Cardiac fibroblast (primary cell): ENCODE measurements around the gene CCDC74B.
A peak's percentile ranks its signal among the peaks of the same experiment; 100 is the strongest.
"Not testable (repeated sequence)": the region's sequence is repeated elsewhere in the genome, so short reads cannot be mapped to it uniquely, and the experiment has no call there.

Experiments used
- DNase-seq, 2 donors: peaks; one replicate each; pipeline versions ENCODE4 v3.0.0 to v3.0.0-alpha.2; 2010; ENCODE audit warnings: low read depth in 2 of 2
- H3K4me3 ChIP-seq, 2 donors: replicated peaks in 1 of 2; 1 replicate in 1 of 2; 2 replicates in 1 of 2; pipeline ENCODE4 v1.5.1; 2011; ENCODE audit warnings: low read depth in 2 of 2, low read length in 2 of 2, mild to moderate bottlenecking in 2 of 2, moderate library complexity in 1 of 2
- TF ChIP-seq, protein P1 (sequence below): IDR thresholded peaks from one replicate; pipeline ENCODE4 v1.5.1; 2011; ENCODE audit warnings: low read depth, mild to moderate bottlenecking, low read length, inconsistent platforms

The CCDC74B gene

DNA sequence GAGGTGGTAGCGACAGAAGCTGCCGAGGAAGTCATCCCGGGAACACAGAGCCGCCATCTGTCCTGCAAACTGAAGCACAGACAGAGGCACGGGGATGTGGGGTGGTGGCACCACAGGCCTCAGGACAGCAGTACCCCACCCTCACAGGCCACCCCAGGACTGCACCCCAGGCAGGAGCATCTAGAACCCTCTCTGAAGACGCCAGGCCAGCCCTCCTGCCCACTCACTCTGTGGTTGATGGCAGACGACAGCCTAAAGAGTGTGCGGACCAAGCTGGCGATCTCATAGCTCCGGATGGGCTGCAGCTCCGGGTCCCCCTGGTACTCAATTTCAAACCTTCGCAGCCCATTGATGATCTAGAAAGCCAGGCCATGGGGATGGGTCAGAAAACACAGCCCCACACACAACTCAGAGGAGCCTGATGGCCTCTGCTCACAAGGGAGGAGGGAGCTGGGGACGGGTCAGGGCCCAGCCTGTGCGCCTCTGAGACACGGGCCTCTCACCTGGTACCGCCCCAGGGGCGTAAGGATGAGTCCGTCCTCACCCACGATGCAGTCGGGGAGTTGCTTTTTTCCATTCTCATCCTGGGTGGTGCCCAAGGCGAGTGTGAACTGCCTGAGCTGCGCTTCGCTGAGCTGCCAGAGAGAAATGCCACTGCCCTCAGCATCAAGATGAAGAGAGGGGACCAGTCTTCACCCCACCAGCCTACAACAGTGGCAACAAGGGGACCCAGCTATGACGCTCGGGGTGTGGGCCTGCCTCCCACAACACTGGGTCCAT is 8.1 kb upstream of the CCDC74B start:
- H3K4me3 ChIP-seq: no peak overlapping the region
- DNase-seq: no peak
- TF ChIP-seq, protein P1, sequence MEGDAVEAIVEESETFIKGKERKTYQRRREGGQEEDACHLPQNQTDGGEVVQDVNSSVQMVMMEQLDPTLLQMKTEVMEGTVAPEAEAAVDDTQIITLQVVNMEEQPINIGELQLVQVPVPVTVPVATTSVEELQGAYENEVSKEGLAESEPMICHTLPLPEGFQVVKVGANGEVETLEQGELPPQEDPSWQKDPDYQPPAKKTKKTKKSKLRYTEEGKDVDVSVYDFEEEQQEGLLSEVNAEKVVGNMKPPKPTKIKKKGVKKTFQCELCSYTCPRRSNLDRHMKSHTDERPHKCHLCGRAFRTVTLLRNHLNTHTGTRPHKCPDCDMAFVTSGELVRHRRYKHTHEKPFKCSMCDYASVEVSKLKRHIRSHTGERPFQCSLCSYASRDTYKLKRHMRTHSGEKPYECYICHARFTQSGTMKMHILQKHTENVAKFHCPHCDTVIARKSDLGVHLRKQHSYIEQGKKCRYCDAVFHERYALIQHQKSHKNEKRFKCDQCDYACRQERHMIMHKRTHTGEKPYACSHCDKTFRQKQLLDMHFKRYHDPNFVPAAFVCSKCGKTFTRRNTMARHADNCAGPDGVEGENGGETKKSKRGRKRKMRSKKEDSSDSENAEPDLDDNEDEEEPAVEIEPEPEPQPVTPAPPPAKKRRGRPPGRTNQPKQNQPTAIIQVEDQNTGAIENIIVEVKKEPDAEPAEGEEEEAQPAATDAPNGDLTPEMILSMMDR: no peak

DNA sequence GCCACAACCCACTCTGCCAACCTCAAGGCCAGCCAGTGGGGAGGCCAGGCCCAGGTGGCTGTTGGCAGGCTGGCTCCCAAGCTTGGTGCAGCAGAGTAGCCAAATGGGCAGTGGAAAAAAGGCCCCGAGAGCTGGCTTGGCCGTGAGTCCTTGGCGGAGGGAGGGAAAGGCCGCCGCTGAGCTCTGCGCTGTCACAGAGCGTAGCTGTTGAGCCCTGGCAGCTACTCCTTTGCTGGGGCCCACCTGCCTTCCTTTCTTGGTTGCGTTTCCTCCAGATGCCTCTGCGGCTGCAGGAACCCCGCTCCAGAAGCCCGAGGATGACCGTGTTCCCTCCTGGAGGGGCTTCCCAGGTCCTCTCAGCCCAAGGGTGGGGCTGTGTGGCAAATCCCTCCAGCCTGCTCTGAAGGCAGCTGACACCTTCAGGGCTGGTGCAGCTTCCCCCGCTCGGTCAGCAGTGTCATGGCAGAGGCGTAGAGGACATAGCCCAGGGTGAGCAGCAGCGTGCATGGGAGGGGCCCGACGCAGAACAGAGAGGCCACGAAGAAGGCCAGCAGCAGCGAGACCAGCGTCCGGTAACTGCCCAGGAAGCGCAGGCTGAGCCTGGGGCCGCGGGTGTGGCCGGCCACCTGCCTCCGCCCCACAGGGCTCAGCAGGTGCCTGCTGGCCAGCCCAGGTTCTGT is 7.4 kb upstream of the CCDC74B start:
- DNase-seq, H3K4me3 ChIP-seq: not testable (repeated sequence)

DNA sequence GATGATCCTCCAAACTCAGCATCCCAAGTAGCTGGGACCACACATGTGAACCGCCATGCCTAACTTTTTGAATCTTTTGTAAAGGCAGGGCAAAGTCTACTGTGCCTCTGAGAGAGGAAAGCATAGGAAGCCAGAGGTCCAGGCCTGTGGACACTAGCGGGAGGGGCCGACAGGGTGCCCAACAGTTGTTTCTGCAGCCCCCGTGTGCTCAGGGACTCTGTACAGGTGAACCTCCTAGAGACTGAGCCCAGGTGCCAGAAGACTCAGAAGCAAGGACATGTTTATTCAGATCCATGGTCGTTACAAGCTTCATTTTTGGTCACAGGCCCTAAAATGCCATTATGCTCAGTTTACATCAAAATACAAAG is 6.2 kb upstream of the CCDC74B start:
- DNase-seq, H3K4me3 ChIP-seq: not testable (repeated sequence)

DNA sequence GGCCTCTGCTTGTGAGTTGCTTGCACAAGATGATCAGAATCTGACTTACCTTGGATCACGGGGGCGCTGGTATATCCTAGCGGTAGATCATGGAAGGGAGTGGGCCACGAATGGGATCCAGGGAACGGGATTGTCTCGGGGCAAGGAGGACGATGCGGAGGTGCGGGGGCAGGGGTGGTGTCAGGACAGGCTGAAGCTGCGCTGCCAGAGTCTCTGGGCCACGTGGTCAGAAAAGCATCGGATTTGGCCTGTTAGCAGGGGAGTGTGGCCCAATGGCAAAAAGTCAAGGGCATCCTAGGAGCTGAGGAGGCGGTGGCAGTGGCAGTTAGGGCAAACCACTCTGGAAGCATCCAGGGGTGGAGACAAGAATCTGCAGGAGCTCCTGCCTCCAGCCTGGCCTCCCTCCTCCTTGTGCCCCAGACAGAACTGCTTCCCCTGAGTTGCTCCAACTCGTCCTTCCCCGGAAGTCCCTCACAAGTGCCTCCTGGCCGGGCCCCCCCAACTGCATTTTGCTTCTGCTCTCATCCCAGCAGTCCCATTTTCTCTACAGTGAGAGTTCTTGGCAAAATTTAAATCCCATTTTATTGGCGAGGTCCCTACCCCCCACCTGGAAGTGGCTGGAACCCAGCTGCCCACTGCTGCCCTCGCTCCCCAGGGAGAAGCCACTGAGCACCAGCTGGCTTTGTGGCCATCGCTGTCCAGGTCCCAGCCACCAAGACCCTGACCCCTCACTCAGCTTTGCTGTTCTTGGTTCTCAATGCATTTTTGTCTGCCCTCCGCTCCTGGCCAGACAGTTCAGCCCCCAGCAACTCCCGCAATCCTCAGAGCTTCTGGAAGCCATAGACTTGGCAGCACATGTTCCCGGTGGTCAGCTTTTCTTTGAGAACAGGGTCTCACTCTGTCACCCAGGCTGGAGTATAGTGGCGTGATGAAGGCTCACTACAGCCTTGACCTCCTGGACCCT is 5.6 kb upstream of the CCDC74B start:
- no peak for DNase-seq
- TF ChIP-seq, protein P1: no peak
- no peak overlapping the region for H3K4me3 ChIP-seq

DNA sequence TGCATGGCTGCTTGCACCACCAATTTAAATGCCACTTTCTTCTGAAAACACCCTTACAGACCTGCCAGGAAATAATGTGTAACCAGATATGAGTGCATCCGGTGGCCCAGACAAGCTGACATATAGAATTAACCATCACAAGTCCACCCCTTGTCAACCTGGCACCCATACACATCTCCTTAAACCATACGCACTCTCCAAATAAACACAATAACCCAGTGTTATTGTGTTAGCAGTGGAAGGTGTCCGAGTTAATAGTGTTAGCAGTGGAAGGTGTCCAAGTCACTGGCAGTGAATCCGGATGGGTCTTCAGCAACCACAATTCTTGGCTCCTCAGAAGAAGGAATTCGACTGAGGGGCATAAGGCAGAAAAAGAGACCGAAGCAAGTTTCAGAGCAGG is 3.6 kb upstream of the CCDC74B start:
- not testable (repeated sequence) for DNase-seq, H3K4me3 ChIP-seq

DNA sequence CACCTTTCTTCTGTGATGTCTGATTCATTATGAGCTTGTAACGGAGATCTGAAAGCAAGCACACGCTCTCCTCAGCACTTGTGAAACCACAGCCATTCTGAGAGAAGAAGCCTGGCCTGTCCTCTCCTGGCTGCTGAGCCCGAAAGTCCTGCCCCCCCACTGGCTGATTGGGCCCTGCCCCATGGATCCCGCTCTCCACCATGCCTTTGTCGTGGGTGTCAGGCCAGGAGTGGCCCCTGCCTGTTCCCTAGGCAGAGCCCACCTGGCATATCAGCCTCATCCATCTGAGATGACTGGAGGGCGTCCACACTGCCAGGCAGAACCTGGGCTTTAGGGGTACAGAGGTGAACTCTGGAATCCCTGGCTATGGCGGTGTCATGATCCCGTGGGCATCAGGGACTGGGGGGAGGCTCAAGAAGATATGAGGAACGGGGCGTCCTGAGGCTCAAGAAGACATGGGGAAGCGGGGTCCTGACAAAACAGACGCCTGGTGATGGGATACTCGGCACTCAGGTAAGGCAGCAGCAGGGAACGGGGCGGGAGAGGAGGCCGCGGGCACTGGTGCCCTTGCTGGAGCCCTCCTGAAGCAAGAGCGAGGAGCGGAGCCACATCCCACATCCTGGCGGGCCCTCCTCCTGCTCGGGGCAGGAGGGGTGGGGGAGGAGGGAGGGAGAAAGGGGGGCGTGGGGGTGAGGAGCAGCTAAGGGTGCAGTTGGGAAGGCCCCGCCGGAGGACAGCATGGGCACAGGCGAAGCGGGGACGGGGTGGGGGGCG is 1.5 kb downstream of the CCDC74B start:
- not testable (repeated sequence) for H3K4me3 ChIP-seq
- DNase-seq: peak in 1 of 2 donors; percentile 18

DNA sequence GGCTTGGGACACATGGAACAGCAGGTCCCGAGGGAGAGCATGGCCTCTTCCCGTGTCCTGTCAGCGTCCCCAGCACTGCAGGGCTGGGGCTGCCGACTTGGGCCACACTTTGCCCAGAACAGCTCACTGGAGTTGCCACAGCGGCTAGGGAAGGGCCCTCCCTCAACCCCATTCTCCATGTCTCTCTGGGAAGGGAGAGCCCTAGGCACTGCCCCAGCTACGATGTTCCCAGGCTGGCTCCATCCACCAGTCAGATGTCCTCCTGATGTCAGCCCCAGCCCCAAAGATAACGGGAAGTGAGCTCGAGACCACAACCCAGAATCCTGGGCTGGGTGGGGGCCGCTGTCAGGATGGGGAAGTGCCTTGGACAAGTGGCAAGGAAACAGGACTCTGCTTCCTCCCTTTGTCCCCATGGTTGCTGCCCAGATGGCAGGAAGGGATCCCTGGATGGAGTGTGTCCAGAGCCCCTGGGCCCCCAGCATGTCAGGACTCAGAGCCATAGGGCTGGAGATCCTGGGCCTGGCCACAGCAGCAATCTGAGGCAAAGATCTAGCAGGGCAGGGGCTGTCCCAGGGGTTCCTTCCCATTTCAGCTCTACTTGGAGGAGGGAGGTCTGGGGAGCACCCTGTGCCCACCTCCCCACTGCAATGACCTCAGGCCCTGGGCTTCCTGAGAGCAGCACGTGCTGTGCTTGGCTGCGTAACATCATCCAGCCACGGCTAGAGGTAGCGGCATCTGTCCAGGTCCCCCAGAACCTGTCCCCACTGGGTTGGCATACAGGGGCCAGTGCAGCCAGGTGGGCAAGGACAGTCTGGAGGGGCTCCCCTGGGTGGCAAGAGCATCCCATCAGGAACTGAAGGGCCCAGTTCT is 2.3 kb downstream of the CCDC74B start:
- H3K4me3 ChIP-seq, DNase-seq: not testable (repeated sequence)

DNA sequence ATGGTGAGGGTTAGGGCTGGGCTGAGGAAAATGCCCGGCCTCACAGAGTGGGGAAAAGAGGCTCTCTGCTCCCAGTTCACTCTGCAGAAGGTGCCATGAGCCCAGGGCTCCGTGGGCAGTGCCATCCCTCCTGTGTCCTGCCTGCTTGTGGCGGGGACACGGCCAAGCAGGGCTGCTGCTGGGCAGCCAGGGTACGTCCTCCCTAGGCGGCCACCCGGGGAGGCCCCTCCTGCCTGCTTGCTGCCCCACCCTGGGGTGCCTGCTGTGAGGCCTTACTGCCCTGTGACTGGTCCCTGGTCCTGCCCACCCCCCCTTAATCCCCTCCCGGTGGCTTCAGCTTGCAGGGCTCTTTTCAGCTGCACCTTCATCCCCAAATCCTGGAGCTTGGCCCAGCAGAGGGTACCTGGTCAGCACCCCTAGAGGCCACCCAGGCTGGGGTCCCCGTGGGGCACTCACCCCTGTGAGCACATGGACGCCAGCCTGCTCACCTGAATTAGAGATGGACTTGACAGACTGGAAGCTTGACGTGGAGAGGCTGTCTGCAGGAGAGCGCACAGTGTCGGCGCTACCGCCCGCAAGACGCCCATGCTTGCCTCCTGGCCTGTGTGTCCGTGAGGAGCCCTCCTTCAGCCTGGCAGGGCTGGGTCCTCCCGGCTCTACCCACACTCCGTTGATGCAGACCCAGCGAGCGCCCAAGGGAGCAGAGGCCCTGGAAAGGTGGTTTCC is 3.1 kb downstream of the CCDC74B start:
- not testable (repeated sequence) for H3K4me3 ChIP-seq, DNase-seq

DNA sequence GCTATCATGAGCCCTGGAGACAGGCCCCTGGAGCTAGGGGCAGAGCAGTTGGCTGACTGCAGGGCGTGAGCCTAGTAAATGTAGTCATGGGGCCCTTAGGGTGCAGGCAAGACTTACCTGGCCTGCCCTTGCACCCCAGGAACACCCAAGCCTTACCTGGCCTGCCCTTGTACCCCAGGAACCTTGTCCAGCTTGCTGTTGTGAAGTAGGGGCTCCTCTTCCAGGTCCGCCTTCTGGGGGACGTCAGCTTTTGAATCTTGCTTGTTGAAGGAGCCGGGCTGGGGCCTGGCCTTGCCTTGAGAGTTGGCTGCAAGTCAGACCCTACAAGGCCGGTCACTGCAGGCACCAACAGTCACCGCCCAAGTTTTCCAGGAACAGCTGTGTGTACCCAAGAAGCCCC is 3.9 kb downstream of the CCDC74B start:
- DNase-seq, H3K4me3 ChIP-seq: not testable (repeated sequence)

DNA sequence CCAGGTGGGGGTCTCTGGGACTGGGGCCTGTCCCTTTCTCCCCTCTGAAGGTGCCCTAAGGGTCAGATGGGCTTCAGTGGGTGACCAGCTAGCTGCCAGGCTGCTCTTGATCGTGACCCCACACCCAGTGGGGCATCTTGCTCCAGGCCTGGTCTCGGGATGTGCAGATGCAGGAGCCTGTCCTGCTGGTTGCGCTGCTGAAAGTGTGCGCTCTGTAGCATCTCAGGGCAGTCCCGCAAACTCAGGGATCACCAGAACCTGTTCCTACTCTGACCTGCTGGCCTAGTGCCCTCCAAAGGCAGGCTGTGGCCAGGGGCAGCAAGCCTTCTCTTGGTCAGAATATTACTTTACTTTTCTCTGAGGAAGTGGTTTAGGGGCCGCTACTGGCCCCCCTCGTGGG is 4.4 kb downstream of the CCDC74B start:
- H3K4me3 ChIP-seq, DNase-seq: not testable (repeated sequence)

DNA sequence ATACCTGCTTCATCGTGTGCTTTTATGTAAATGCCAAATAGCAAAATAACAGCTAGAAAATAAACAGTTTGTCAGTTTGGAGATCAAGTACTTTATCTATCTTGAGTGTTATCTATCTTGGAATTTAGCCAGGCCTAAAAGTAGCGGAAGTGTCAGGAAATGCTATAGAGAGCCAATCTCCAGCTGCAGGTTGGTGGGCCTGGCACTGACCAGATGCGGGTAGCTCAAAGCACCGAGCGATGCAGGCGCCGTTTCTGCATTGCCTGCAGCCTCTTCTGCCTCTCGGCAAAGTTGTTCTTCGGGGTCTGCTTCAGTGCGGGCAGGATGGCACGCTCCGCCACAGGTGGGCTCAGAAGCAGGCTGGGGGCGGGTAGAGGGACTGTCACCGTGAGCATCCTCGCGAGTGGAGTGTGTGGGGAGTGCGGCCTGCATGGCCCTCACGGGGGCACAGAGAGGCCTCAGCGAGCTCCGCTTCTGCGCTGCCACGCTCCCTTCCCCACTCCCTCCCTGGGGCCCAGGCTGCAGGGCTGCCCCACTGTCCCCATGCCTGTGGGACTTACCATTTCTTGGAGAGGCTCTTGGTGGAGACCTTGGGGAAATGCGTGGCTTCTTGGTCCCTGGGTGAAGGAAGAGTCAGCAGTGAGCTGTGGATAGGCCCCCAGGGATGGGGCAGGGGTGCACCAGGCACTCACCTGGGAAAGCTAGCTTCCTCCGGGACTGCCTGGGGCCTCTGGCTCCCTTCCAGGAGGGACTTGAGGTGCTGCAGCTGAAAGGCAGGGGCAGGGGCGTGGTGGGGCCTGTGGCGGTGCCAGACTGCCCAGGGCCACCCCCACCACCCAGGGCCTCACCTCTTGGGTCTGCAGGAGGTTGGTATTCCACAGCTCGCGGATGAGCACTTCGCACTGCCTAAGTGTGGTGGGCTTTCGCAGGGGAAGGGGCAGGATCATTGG is 5.3 kb downstream of the CCDC74B start:
- H3K4me3 ChIP-seq, DNase-seq: not testable (repeated sequence)

DNA sequence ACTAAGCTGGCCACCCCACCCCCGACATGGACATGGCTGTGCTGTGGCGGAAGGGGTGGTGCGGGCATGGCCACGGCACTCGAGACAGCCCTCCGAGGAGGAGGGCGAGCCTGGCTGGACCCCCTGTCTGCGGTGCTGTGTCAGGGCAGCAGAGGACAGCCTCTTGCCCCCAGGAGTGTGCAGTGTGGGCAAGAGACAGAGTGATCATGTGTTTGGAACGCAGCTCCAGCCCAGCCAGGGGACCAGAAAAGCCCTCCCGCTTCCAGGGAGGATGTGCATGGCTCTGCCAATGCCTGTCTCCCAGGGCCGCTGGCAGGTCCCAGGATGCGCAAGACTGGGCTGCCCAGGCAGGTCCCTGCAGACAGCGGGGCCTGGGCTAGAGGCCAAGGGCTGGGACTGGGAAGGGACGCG is 6.1 kb downstream of the CCDC74B start:
- not testable (repeated sequence) for DNase-seq, H3K4me3 ChIP-seq
